Transverse colon (tissue), 4 donors: ENCODE measurements around the gene LAMTOR2. TPM values are rescaled to one million over a fixed set of nuclear protein-coding genes. Genes with fewer than 3 reads are reported as not detected.

Source experiments
- DNase-seq: peaks from one replicate; pipeline ENCODE4 v3.0.0-alpha.2; 2019
- H3K27ac ChIP-seq, 4 donors: fragments of 200-600 bp; sonication (generic); 2 replicates each; pipeline ENCODE4 v1.5.1; 2016 to 2018; ENCODE audit warnings: inconsistent platforms in 4 of 4
- H3K27me3 ChIP-seq: fragments of 200-600 bp; sonication (generic); 2 replicates; pipeline ENCODE4 v1.5.1; 2017; ENCODE audit warnings: inconsistent platforms
- H3K36me3 ChIP-seq, 4 donors: fragments of 200-600 bp; sonication (generic); 2 replicates each; pipeline ENCODE4 v1.5.1; 2017 to 2019; ENCODE audit warnings: inconsistent platforms in 4 of 4
- H3K4me1 ChIP-seq, 4 donors: fragments of 200-600 bp; sonication (generic); 2 replicates each; pipeline ENCODE4 v1.5.1; 2017 to 2020; ENCODE audit warnings: inconsistent platforms in 4 of 4
- H3K4me3 ChIP-seq, 4 donors: fragments of 200-600 bp; sonication (generic); 1 replicate in 1 of 4; 2 replicates in 3 of 4; pipeline versions ENCODE4 v1.5.1 to v1.6.1; 2017 to 2019; ENCODE audit warnings: inconsistent platforms in 4 of 4
- H3K9me3 ChIP-seq, 2 donors: fragments of 200-600 bp; sonication (generic); 2 replicates each; pipeline ENCODE4 v1.5.1; 2017 to 2019; ENCODE audit warnings: inconsistent platforms in 2 of 2
- EP300 ChIP-seq: sonication (generic); formaldehyde crosslinking; IDR thresholded peaks from one replicate; pipeline ENCODE4 v1.6.1; 2017; ENCODE audit warnings: antibody characterized with exemption, low read depth
- POLR2A ChIP-seq: fragments of 450-650 bp; IDR thresholded peaks from one replicate; pipeline ENCODE4 v1.6.1; 2016; ENCODE audit warnings: antibody characterized with exemption, mild to moderate bottlenecking, moderate library complexity
- POLR2AphosphoS5 ChIP-seq, 3 donors: sonication (generic); formaldehyde crosslinking; IDR thresholded peaks; one replicate each; pipeline ENCODE4 v1.6.1; 2016; ENCODE audit warnings: antibody characterized with exemption in 3 of 3
- WGBS, 2 donors: methylation state at CpG; one replicate each; pipeline ENCODE4 v1.1.5; 2018; ENCODE audit warnings: low coverage in 1 of 2; 5-methylcytosine and 5-hydroxymethylcytosine counted together
- in situ Hi-C, 4 donors: fragments of 200-750 bp; cut with MboI; loops; one replicate each; pipeline versions ENCODE4 v1.15.0 to v1.15.1; 2017; ENCODE audit warnings: low sequenced_read_pairs in 3 of 4, low pct_ligation_motif_present in 1 of 4, low pct_unique_long_range_greater_than_20kb in 1 of 4
- intact Hi-C: fragments of 100-400 bp; cut with DNase I; formaldehyde crosslinking; loops from one replicate; pipeline ENCODE4 v1.15.1; 2023; ENCODE audit warnings: low total_unique reads
- total RNA-seq, 4 donors: library from RNA; depleted of rRNA; stranded (reverse); fragments of >200 nt; gene quantifications; one replicate each; pipeline ENCODE4 v1.1.0, GENCODE V29; 2016
- TF ChIP-seq, protein P1 (sequence below), 5 experiments: fragments of 200-600 bp in 3 of 5; fragments of 450-650 bp in 2 of 5; sonication (generic) in 3 of 5; IDR thresholded peaks; 1 replicate in 2 of 5; 2 replicates in 3 of 5; pipeline ENCODE4 v1.5.1; 2016 to 2017; ENCODE audit warnings: antibody characterized with exemption in 5 of 5, inconsistent platforms in 3 of 5, mild to moderate bottlenecking in 2 of 5, moderate library complexity in 1 of 5

LAMTOR2 gene
- total RNA-seq, 4 donors from 2014 or later: 20.9 to 70.9 (median 47.5) TPM

DNA sequence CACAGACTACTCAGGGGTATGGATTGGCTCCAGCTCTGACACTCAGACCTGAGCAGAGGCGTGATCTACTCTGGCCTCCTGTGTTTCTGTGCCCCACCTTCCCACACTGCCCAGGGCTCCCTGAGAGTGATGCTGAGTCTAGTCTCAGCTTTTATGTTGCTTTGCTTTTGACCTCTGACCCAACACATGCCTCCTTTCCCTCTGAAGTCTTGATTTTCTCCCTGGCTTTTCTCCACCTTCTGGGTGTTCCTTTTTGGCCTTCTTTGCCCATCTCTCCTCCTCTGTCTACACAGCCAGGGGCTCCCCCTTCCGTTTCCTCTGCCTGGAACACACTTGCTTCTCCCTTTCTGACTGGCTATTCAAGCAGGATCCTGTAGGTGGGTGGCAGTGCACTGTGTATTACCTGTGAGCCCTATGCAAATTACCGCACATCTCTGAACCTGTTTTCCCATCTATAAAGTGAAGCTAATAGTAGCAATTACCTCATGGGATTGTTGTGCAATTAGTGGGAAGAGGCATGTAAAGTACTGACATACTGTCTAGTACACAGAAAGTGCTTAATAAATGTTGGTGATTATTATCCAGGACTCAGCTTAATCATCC, 41.4 kb downstream of the LAMTOR2 start:
- Histone ChIP-seq H3K4me3 (no peak overlapping the region), H3K4me1 (peaks cover 8 to 39% (median 15%) of the 10 kb centered on the region in 4 donors), H3K27ac (peak overlapping the region; percentile 19 to 80 (median 66)), H3K27me3 (no peaks in the 10 kb centered on the region), H3K36me3 (no peaks in the 10 kb centered on the region), H3K9me3 (no peaks in the 10 kb centered on the region)
- WGBS, 2 donors: 67 to 82% methylated on average over 2 to 3 of the region's 3 CpGs
- DNase-seq: no peak
- TF ChIP-seq, protein P1, sequence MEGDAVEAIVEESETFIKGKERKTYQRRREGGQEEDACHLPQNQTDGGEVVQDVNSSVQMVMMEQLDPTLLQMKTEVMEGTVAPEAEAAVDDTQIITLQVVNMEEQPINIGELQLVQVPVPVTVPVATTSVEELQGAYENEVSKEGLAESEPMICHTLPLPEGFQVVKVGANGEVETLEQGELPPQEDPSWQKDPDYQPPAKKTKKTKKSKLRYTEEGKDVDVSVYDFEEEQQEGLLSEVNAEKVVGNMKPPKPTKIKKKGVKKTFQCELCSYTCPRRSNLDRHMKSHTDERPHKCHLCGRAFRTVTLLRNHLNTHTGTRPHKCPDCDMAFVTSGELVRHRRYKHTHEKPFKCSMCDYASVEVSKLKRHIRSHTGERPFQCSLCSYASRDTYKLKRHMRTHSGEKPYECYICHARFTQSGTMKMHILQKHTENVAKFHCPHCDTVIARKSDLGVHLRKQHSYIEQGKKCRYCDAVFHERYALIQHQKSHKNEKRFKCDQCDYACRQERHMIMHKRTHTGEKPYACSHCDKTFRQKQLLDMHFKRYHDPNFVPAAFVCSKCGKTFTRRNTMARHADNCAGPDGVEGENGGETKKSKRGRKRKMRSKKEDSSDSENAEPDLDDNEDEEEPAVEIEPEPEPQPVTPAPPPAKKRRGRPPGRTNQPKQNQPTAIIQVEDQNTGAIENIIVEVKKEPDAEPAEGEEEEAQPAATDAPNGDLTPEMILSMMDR (IDR thresholded peaks at IDR 0.05): no peak
- TF ChIP-seq POLR2AphosphoS5 (IDR thresholded peaks at IDR 0.05): no peak
- intact Hi-C loops: loop anchor here (2.0 kb wide), 2 partner anchors 35 to 77 kb away; no protein-coding TSS in a partner anchor
- in situ Hi-C loops: loop anchor here (5.0 to 25.0 kb wide), 3 partner anchors 36 to 129 kb away; partner anchors contain the start of gene PMF1 (in 1 of the 4)

DNA sequence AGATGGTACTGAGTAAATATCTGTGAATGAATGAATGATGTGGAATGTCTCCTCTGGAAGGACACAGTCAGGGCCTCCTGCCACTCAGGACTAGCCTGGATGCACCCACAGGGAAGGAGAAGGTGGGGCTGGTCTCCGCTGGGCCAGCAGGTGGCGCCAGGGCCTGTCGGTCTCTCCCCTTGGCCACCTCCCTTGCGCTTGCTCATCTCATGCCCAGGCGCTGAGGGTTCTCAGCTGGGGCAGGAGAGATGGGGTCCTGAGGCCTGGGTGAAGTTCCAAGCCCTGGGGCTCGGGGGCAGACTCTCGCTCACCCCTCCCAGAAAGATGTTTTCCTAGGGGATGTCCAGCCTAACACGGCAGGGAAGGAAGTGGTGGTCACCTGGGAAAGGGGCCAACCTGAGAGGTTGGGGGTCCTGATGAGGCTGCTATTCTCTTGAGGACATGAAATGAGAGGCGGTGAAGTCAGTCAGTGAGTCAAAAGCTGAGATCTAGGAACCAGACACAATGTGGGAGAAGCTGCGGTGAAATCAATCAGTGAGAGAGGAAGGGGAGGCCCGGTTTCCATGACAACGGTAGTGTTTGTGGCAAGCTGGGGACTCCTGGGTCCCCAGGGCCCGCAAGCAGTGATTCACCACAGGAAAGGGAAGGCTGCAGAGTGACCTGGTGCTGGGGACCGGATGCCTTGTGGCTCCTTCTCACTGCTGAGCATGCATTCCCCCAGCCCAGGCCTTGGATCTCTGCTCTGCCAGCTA, 42.2 kb downstream of the LAMTOR2 start:
- H3K9me3 ChIP-seq: no peaks in the 10 kb centered on the region
- no peaks in the 10 kb centered on the region for H3K27me3 ChIP-seq
- in situ Hi-C loops (loop anchor here (5.0 to 25.0 kb wide), 3 partner anchors 35 to 128 kb away; partner anchors contain the start of gene PMF1 (in 1 of the 4)), intact Hi-C loops (loop anchor here (2.0 kb wide), 1 partner anchor 34 kb away; no protein-coding TSS in a partner anchor)
- peak; percentile 93 for DNase-seq
- WGBS, 2 donors: 24% methylated on average over 13 of the region's 14 CpGs; no CpG with 5 or more reads in 1 of the 2 donors
- no peaks in the 10 kb centered on the region for H3K36me3 ChIP-seq
- H3K27ac ChIP-seq: peak overlapping the region; percentile 57 to 80 (median 77)
- TF ChIP-seq EP300 (no peak), POLR2AphosphoS5 (IDR thresholded peaks at IDR 0.05) (peak in 1 of 3 donors; percentile 62)
- TF ChIP-seq, protein P1 (IDR thresholded peaks at IDR 0.05): peak; percentile 93 to 97 (median 94)
- peaks cover 8 to 46% (median 20%) of the 10 kb centered on the region in 4 donors for H3K4me1 ChIP-seq
- no peak overlapping the region for H3K4me3 ChIP-seq

DNA sequence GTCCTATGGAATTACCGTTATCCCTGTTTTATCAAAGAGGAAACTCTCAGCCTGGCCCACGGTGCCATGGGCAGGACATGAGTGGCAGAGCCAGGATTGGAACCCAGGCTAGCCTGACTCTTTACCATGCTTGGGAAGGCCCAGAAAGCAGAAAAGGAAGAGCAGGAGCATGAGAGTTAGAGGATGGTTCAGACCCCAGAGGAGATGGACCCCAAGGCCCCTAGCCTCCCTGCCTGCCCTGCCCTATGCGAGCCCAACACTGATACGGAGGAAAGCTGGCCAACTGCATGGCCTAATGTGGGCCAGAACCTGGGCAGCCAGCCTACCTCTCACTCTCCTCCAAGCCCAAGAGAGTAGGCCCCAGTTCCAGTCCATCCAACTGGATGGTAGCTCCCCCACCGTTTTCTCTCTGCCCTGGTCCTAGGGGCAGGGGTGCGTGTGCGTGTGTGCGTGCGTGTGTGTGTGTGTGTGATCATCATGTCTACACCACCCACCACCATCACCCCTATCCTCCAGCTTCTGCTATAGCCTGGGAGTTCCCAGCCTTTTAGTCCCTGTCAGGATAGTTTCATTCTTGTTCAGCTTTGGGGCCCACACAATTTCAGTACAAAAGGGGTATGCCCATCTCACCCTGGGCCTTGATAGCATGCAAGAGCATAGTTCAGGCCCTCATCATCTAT, 43.1 kb downstream of the LAMTOR2 start:
- Histone ChIP-seq H3K4me1 (peaks cover 15 to 54% (median 28%) of the 10 kb centered on the region in 4 donors), H3K27me3 (no peaks in the 10 kb centered on the region), H3K4me3 (no peak overlapping the region), H3K9me3 (no peaks in the 10 kb centered on the region), H3K27ac (peak overlapping the region; percentile 57 to 80 (median 77)), H3K36me3 (no peaks in the 10 kb centered on the region)
- 80% methylated on average over 2 to 9 of the region's 9 CpGs for WGBS, 2 donors
- no peak for DNase-seq
- in situ Hi-C loops (loop anchor here (5.0 to 25.0 kb wide), 3 partner anchors 35 to 127 kb away; partner anchors contain the start of gene PMF1 (in 1 of the 4)), intact Hi-C loops (loop anchor here (2.0 kb wide), 1 partner anchor 33 kb away; no protein-coding TSS in a partner anchor)
- TF ChIP-seq, protein P1 (IDR thresholded peaks at IDR 0.05): no peak
- no peak for TF ChIP-seq POLR2A
- no peak for TF ChIP-seq EP300
- TF ChIP-seq POLR2AphosphoS5 (IDR thresholded peaks at IDR 0.05): no peak
